Uterus (tissue), 4 donors: ENCODE data around the gene PPL. TPM values are rescaled to one million over a fixed set of nuclear protein-coding genes. Genes with fewer than 3 reads are reported as not detected.
"Not testable (repeated sequence)": the region's sequence is repeated elsewhere in the genome, so short reads cannot be mapped to it uniquely, and the experiment has no call there.

Experiments
- DNase-seq, 2 donors: peaks; one replicate each; pipeline ENCODE4 v3.0.0-alpha.2; 2019 to 2020
- H3K27ac ChIP-seq, 2 donors: fragments of 200-600 bp; sonication (generic); 1 replicate in 1 of 2; 2 replicates in 1 of 2; pipeline ENCODE4 v1.5.1; 2016 to 2018
- H3K27me3 ChIP-seq, 2 donors: fragments of 200-600 bp; sonication (generic); one replicate each; pipeline ENCODE4 v1.5.1; 2018 to 2019; ENCODE audit warnings: control low read depth in 1 of 2
- H3K36me3 ChIP-seq, 2 donors: fragments of 200-600 bp; sonication (generic); one replicate each; pipeline ENCODE4 v1.5.1; 2019; ENCODE audit warnings: control low read depth in 1 of 2
- H3K4me1 ChIP-seq, 2 donors: fragments of 200-600 bp; sonication (generic); one replicate each; pipeline ENCODE4 v1.5.1; 2018 to 2019; ENCODE audit warnings: control low read depth in 1 of 2
- H3K4me3 ChIP-seq, 2 donors: fragments of 200-600 bp; sonication (generic); 1 replicate in 1 of 2; 2 replicates in 1 of 2; pipeline ENCODE4 v1.5.1; 2018 to 2019; ENCODE audit warnings: mild to moderate bottlenecking in 1 of 2
- H3K9me3 ChIP-seq, 2 donors: fragments of 200-600 bp; sonication (generic); one replicate each; pipeline ENCODE4 v1.5.1; 2019; ENCODE audit warnings: control low read depth in 1 of 2
- POLR2A ChIP-seq, 2 donors: fragments of 450-650 bp; IDR thresholded peaks; one replicate each; pipeline ENCODE4 v1.6.1; 2016; ENCODE audit warnings: antibody characterized with exemption in 2 of 2, mild to moderate bottlenecking in 1 of 2, moderate library complexity in 1 of 2
- intact Hi-C: fragments of 100-400 bp; cut with DNase I; formaldehyde crosslinking; loops from one replicate; pipeline ENCODE4 v1.15.1; 2023; ENCODE audit warnings: low total_unique reads
- total RNA-seq, 4 donors: library from RNA; depleted of rRNA in 3 of 4; stranded (reverse); fragments of >200 nt in 3 of 4; gene quantifications; one replicate each; pipeline versions ENCODE4 v1.1.0 to v1.2.4, GENCODE V29; 2014 to 2023
- TF ChIP-seq, protein P1 (sequence below), 4 experiments: fragments of 200-600 bp in 2 of 4; fragments of 450-650 bp in 2 of 4; sonication (generic) in 2 of 4; IDR thresholded peaks; one replicate each; pipeline ENCODE4 v1.5.1; 2016 to 2019; ENCODE audit warnings: antibody characterized with exemption in 4 of 4, mild to moderate bottlenecking in 2 of 4, moderate library complexity in 1 of 4
- donor health status: DM: yes; HTN: yes; CAD: no.

Gene PPL
- total RNA-seq, 4 donors from 2014 or later, result 8.7 to 39.6 (median 15.2) TPM

DNA sequence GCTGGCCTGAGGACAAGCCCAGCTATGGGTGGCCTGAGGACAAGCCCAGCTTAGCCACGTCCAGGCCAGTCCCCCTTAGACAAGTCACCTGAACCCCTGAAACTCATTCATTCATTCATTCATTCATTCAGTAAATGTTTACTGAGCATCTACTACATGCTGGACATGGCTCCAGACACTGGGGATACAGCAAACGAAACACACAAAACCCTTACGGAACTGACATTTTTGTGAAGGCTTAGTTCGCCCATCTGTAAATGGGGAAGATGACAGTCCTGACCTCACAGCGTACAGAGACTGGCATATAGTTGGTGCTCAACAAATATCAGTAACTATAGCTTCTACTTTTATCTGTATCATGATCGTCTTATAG, 37.5 kb downstream of the PPL start:
- no peak for TF ChIP-seq POLR2A (IDR thresholded peaks at IDR 0.05)
- TF ChIP-seq, protein P1, sequence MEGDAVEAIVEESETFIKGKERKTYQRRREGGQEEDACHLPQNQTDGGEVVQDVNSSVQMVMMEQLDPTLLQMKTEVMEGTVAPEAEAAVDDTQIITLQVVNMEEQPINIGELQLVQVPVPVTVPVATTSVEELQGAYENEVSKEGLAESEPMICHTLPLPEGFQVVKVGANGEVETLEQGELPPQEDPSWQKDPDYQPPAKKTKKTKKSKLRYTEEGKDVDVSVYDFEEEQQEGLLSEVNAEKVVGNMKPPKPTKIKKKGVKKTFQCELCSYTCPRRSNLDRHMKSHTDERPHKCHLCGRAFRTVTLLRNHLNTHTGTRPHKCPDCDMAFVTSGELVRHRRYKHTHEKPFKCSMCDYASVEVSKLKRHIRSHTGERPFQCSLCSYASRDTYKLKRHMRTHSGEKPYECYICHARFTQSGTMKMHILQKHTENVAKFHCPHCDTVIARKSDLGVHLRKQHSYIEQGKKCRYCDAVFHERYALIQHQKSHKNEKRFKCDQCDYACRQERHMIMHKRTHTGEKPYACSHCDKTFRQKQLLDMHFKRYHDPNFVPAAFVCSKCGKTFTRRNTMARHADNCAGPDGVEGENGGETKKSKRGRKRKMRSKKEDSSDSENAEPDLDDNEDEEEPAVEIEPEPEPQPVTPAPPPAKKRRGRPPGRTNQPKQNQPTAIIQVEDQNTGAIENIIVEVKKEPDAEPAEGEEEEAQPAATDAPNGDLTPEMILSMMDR (IDR thresholded peaks at IDR 0.05), result no peak

DNA sequence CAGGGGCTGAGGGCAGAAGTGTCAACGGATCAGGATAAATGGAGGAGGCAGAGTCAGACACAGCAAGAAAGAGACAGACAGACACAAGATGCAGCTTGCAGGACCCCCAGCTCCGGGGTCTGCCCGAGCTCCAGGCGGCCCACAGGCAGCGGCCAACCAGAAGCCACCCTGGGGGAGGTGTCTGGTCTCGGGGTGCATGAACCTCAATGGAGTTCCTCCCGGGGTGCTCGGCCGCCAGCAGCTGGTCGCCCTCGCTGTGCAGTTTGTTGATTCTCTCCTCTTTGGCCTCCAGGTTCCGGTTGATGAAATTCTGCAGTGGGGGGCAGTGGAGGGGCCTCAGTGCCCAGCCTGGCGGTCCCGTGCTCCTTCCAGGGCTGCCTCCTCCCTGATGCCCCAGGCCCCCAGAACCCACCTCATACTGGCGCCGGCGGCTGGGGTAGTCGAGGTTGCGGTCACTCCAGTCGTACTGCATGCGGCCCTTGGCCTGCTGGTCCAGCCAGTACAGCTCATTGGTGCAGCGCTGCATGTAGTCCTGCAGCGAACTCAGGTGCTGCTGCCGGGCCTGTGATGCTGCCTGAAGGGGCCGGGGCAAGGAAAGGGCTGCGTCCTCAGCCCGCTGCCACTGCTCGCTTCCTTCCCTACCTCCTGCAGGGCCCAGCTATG, 38.0 kb downstream of the PPL start:
- no peaks in the 10 kb centered on the region for H3K36me3 ChIP-seq
- TF ChIP-seq, protein P1 (IDR thresholded peaks at IDR 0.05), result no peak
- no peak for TF ChIP-seq POLR2A (IDR thresholded peaks at IDR 0.05)
- no peak overlapping the region for H3K27ac ChIP-seq

More for the DNA sequence above, 37.5 kb downstream of the PPL start:
- H3K4me3 ChIP-seq, result no peak overlapping the region
- H3K27ac ChIP-seq, result no peak overlapping the region
- no peaks in the 10 kb centered on the region for H3K36me3 ChIP-seq
- no peaks in the 10 kb centered on the region for H3K9me3 ChIP-seq
- no peaks in the 10 kb centered on the region for H3K27me3 ChIP-seq
- intact Hi-C loops, result no loop called here
- no peaks in the 10 kb centered on the region for H3K4me1 ChIP-seq
- DNase-seq, result no peak

DNA sequence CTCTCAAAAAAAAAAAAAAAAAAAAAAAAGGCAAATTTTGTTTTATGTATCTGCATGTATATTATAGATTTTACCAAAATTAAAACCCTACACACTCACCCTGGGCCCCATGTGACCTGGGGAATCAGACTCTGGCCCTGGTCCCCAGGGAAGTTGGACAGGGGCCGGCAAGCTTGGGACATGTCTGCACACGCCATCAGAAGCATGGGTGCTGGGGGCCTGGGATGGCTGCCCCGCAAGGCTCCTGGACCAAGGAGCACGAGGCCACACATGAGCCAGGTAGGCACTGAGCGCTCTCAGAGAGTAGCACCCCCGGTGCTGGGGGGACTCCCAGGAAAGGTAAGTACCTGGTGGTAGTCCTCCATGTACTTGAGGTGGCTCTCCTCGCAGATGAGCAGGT, 39.6 kb downstream of the PPL start:
- H3K27ac ChIP-seq, result no peak overlapping the region
- TF ChIP-seq POLR2A (IDR thresholded peaks at IDR 0.05), result no peak
- TF ChIP-seq, protein P1 (IDR thresholded peaks at IDR 0.05), result no peak
- H3K27me3 ChIP-seq, result no peaks in the 10 kb centered on the region
- H3K4me3 ChIP-seq, result no peak overlapping the region
- no peaks in the 10 kb centered on the region for H3K36me3 ChIP-seq
- no peaks in the 10 kb centered on the region for H3K9me3 ChIP-seq
- intact Hi-C loops, result no loop called here
- DNase-seq, result no peak
- H3K4me1 ChIP-seq, result no peaks in the 10 kb centered on the region

More for the DNA sequence above, 38.0 kb downstream of the PPL start:
- Histone ChIP-seq H3K9me3 (no peaks in the 10 kb centered on the region), H3K27me3 (no peaks in the 10 kb centered on the region), H3K4me1 (no peaks in the 10 kb centered on the region), H3K4me3 (no peak overlapping the region)
- intact Hi-C loops, result no loop called here
- DNase-seq, result no peak

DNA sequence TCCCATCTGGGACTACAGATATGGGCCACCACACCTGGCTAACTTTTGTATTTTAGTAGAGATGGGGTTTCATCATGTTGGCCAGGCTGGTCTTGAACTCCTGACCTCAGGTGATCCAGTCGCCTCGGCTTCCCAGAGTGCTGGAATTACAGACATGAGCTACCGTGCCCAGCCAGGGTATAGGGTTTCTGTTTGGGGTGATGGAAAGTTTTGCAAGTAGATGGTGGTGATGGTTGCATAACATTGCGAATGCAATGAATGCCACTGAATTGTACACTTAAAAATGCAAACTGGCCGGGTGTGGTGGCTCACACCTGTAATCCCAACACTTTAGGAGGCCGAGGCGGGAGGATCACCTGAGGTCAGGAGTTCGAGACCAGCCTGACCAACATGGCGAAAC, 40.2 kb downstream of the PPL start:
- H3K36me3 ChIP-seq, H3K4me3 ChIP-seq, DNase-seq, H3K27me3 ChIP-seq, H3K4me1 ChIP-seq, H3K27ac ChIP-seq, H3K9me3 ChIP-seq, intact Hi-C loops: not testable (repeated sequence)

DNA sequence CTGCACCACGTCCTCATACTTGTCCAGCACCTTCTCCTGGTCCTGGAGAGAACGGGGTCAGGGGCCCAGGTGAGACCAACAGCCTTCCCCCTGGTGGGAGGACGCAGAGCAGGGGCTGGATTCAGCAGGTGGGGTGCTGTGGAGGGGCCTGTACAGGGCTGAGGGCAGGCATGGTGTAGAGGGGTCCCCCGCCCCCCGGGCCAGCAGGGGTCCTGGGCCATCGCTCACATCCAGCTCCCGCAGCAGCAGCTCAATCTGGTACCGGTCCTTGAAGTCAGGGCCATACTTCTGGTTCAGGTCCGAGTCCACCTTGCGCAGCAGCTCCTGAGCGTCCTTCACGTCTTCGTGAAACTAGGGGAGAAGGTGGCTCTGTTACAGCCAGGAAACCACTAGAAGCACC, 41.6 kb downstream of the PPL start:
- H3K36me3 ChIP-seq, result no peaks in the 10 kb centered on the region
- H3K4me1 ChIP-seq, result no peaks in the 10 kb centered on the region
- H3K27me3 ChIP-seq, result no peaks in the 10 kb centered on the region
- no peak for TF ChIP-seq POLR2A (IDR thresholded peaks at IDR 0.05)
- TF ChIP-seq, protein P1 (IDR thresholded peaks at IDR 0.05), result no peak
- no peak overlapping the region for H3K27ac ChIP-seq
- H3K4me3 ChIP-seq, result no peak overlapping the region
- no peaks in the 10 kb centered on the region for H3K9me3 ChIP-seq
- DNase-seq, result no peak
- intact Hi-C loops, result no loop called here
